Astrocyte (in vitro differentiated cells and primary cell): ENCODE data around the gene SLC38A9.

Experiments
- EZH2 ChIP-seq: IDR thresholded peaks from 2 replicates; pipeline ENCODE4 v1.6.1; 2012; ENCODE audit warnings: mild to moderate bottlenecking, low read length, inconsistent platforms; ENCODE audit not compliant: insufficient read depth
- TF ChIP-seq, protein P1 (sequence below): IDR thresholded peaks from 2 replicates; pipeline ENCODE4 v1.5.1; 2011; ENCODE audit warnings: low read depth, mild to moderate bottlenecking, inconsistent platforms, low read length, moderate library complexity; ENCODE audit not compliant: insufficient read depth

GRCh38 chr5:55601204-55601618 is 110.9 kb downstream of the SLC38A9 start:
- TF ChIP-seq, protein P1, sequence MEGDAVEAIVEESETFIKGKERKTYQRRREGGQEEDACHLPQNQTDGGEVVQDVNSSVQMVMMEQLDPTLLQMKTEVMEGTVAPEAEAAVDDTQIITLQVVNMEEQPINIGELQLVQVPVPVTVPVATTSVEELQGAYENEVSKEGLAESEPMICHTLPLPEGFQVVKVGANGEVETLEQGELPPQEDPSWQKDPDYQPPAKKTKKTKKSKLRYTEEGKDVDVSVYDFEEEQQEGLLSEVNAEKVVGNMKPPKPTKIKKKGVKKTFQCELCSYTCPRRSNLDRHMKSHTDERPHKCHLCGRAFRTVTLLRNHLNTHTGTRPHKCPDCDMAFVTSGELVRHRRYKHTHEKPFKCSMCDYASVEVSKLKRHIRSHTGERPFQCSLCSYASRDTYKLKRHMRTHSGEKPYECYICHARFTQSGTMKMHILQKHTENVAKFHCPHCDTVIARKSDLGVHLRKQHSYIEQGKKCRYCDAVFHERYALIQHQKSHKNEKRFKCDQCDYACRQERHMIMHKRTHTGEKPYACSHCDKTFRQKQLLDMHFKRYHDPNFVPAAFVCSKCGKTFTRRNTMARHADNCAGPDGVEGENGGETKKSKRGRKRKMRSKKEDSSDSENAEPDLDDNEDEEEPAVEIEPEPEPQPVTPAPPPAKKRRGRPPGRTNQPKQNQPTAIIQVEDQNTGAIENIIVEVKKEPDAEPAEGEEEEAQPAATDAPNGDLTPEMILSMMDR: no peak
- no peak for TF ChIP-seq EZH2
